D721Med (cell line): ENCODE data around the gene TLR10.

ENCODE experiments used
- DNase-seq: peaks from one replicate; pipeline ENCODE4 v3.0.0; 2011; ENCODE audit warnings: low spot score; ENCODE audit not compliant: insufficient read length
- FAIRE-seq: peaks from 2 replicates; lab custom pipeline; 2011; peaks lifted over from hg19 to GRCh38; lab: Jason Lieb, UNC
- TF ChIP-seq, protein P1 (sequence below): IDR thresholded peaks from 2 replicates; pipeline ENCODE4 v1.5.1; 2012; ENCODE audit warnings: mild to moderate bottlenecking, control low read depth; ENCODE audit not compliant: insufficient read depth; ENCODE audit errors: missing control alignments

Gene TLR10

DNA sequence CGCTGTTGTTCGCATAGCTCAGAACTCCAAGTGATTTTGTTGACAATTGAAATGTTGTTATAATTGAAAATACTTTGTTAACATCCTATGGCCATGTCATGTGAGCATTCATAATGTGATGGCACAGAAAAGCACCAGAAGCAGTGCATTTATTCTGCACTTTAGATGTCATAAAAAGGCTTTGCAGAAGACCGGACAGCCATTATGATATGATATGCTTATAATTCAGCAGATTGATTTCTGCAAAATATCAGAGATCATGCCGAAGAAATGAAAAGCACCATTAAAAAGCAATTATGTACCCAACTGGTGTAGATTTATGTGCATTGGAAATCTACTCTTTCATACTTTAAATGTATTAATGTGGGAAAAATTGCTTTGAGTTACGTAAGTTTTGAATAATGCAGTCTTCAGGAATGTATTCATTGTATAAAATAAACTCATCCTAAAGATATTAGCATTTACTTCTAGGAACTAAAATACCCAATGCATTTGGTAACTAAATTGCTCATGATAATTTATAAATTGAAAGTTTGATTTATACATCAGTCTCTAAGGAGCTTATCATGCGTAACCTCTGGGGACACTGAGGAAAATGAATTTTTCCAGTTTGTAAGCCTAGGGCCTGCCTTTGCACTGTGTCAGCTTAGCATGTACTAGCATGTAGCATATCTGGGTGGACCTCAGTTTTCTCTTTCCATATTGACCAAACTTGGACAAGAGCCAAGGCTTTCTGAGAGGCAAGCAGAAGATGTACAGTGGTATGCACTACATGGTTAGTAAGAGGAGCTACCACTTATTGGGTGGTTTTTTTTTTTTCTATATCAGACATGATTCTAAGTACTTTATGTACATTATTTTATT, 43.6 kb downstream of the TLR10 start:
- FAIRE-seq (no peak), DNase-seq (no peak)
- TF ChIP-seq, protein P1, sequence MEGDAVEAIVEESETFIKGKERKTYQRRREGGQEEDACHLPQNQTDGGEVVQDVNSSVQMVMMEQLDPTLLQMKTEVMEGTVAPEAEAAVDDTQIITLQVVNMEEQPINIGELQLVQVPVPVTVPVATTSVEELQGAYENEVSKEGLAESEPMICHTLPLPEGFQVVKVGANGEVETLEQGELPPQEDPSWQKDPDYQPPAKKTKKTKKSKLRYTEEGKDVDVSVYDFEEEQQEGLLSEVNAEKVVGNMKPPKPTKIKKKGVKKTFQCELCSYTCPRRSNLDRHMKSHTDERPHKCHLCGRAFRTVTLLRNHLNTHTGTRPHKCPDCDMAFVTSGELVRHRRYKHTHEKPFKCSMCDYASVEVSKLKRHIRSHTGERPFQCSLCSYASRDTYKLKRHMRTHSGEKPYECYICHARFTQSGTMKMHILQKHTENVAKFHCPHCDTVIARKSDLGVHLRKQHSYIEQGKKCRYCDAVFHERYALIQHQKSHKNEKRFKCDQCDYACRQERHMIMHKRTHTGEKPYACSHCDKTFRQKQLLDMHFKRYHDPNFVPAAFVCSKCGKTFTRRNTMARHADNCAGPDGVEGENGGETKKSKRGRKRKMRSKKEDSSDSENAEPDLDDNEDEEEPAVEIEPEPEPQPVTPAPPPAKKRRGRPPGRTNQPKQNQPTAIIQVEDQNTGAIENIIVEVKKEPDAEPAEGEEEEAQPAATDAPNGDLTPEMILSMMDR, result no peak

DNA sequence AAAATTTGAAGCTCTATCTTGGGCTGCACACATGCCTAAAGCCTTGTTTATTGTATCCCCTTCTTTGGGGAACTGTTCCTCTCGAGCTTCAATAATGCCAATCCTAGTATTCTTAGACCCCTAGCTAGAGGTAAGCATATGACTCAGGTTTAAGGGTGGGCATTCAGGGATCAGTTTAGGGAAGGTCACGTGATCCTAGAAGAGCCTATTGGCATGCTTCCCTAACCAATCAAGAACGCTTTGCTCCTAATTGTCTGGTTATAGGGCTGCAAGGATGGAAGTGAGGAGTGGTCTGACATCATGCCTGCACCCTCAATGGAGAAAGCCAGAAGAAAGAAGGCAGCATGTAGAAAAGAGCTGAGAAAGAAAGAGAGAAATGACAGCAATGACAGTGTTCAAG, 46.9 kb downstream of the TLR10 start:
- DNase-seq (no peak), FAIRE-seq (no peak)
- TF ChIP-seq, protein P1, result no peak

DNA sequence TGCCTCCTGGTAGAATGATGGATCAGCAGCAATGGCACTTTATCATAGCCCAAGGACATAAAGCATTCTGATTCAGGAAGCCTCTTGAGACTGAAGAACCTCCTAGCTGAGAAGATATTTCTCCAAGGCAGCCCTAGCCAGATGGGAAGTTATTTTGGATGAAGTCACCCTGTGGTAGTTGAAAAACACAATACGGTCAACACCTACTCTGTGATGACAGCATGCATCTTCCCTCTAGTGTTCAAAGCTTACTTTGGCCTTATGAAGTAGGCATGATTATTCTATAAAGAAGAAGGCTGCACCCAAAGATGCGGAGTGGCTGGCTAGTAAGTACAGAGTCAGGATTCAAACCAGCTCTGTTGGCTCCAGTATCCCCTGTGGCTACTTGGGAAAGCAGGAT, 47.9 kb downstream of the TLR10 start:
- FAIRE-seq, result no peak
- TF ChIP-seq, protein P1, result no peak
- DNase-seq, result no peak

DNA sequence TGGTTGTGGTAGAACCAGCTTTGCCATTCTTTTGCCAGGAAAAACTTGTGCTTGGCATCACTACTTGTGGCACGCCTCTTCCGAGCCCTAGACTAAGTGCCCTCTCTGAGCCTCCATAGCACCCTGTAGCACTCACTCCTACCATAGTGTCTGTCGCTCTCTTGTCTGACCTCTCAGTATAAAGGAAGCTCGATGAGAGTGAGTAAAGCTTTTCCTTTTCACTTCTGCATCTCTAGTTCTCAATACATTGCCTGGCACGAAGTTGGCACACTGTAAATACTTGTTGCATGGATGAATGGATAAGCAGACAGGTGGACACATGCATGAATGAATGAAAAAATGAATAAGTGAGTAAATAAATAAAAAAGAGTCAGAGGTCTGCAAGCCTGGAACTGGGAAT, 48.3 kb downstream of the TLR10 start:
- no peak for DNase-seq
- FAIRE-seq, result no peak
- TF ChIP-seq, protein P1, result no peak

DNA sequence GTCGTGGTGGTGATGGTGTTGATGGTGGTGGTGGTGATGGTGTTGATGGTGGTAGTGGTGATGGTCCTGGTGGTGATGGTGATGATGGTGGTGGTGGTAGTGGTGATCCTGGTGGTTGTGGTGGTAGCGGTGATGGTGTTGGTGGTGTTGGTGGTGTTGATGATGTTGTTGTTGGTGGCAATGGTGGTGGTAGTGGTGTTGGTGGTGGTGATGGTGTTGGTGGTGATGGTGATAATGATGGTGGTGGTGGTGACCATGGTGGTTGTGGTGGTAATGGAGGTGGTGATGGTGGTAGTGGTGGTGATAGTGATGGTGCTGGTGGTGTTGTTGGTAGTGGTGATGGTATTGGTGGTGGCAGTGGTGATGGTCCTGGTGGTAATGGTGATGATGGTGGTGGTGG, 49.1 kb downstream of the TLR10 start:
- DNase-seq, result no peak
- no peak for FAIRE-seq
- TF ChIP-seq, protein P1, result no peak

DNA sequence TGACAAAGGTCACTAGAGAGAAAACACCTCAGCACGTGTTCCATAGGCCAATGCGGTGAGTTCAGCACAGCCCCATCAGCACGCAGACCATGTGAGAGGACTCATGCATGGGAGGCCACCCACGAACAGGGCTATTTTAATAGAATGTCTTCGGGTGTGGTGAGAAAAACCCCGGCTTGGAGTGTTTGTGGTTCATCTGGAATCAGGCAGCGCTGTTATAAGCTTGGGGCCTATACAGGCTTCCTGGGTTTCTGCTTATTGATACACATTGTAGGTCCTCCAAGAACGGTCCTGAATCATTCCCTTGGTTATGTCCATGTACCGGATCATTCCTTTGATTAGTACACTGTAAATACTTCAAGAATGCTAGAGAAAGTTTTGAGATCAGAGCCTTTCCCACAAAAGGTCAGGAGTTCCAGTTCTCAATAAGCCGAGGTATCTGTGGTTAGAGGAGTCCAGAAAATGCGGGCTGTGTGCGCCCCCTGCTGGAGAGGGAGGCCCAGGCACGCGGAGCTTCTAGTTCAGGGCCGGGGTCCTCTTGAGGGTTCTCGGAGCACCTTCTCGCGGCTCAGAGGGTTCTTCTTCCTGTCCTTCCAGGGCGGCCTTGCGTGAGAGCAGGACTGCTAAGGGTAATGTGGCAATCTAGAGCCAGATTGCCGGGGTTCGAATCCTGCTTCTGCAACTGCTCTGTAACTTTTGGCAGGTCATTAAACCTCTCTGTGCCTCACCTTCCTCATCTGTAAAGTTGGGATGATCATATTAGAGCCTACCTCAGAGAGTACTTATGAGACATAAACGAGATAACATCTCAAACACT, 51.8 kb downstream of the TLR10 start:
- FAIRE-seq (no peak), DNase-seq (no peak)
- TF ChIP-seq, protein P1, result peak; percentile 83
